Activated CD4-positive, CD25-positive, alpha-beta regulatory T cell treated with anti-CD3 and anti-CD28 coated beads, Interleukin-2, amount 50 U/mL, for 16 hours (primary cell): ENCODE data around the gene ENPEP.
"Not testable (repeated sequence)": the region's sequence is repeated elsewhere in the genome, so short reads cannot be mapped to it uniquely, and the experiment has no call there.

Experiments
- DNase-seq: peaks from one replicate; pipeline ENCODE4 v3.0.0-alpha.2; 2020; ENCODE audit warnings: low read depth, low spot score

Gene ENPEP

DNA sequence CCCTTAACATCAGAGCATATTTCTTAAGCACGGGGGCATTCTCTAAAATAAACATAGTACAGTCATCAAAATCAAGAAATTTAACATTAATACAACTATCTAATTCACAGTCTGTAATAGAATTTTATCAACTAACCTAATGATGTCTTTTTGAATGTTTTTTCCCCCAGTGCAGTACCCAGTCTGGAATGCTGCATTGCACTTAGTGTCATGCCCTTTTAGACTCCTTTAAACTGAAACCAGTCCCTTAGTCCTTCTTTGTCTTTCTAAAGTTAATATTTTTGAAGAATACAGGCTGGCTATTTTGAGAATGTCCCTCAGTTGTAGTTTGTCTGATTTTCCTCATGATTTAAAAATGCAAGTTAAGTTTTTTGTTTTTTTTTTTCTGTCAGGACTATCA, 9.5 kb downstream of the ENPEP start:
- DNase-seq: no peak

DNA sequence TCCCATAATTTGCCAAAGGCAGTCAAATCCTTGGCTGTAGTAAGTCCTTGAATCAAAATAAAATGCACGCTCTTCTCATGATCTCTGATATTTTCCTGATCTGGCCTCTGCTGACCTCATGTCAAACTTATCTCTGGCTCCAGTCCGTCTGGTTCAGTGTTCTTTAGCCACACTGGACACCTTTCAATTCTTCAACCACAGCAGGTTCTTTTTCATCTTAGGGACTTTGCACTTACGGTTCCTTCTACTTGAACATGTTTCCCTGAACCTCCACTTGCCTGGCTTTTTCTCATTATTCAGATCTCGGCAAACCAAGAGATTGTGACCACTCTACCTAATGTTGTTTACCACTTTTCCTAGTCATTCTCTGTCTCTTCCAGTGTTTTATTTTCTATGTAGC, 10.3 kb downstream of the ENPEP start:
- DNase-seq: no peak

DNA sequence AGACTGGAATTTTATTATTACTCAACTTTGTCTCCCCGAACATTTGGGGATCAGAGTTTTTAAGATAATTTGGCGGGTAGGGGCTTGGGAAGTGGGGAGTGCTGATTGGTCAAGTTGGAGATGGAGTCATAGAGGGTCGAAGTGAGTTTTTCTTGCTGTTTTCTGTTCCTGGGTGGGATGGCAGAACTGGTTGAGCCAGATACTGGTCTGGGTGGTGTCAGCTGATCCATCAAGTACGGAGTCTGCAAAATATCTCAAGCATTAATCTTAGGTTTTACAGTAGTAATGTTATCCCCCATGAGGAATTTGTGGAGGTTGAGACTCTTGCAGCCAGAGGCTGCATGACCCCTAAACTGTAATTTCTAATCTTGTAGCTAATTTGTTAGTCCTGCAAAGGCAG, 10.9 kb downstream of the ENPEP start:
- not testable (repeated sequence) for DNase-seq

DNA sequence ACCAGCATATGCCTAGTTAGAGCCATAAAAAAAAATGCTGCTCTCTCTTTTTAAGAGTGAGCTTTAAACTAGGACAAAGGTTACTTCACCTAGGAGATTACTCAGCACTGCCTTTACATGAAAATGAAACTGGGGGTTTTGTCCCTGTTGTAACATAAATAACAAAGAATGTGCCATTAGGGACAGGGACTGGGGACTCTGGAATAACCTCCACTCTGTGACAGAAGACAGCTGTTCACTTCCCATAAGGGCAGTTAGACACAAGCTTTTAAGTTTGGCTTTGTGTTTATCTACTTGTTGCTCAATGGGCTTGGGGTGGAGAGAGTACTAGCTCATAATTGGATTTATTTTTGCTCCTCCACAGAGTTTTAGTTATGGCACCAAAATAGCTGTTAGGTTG, 11.9 kb downstream of the ENPEP start:
- no peak for DNase-seq

DNA sequence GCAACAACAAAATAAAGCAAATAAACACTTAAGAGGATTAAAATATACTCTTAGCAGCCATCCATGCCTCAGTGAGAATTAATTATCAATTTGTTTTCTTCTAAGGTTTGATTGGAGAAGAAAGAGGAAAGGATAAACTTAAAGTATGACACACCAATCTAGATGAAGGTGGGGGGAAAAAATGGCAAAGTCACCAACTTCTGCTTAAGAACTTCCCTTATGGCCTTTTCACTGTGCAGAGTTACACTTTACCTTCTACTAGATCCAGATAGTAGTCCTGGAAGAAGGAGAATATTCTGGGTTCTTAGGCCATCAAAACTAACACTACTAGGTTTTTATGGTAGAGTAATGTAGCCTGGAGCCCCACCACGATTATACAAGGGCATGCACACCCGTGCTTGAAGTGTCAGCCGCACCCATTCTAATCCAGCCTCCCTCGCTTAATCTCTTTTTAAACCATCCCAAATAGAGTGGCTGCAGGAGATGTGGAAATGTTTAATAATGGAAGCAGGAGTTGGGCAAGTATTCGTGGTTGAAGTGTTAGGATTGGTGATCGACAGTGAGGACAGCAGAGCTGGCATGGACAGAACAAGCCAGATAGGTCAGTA, 14.1 kb downstream of the ENPEP start:
- DNase-seq: no peak

DNA sequence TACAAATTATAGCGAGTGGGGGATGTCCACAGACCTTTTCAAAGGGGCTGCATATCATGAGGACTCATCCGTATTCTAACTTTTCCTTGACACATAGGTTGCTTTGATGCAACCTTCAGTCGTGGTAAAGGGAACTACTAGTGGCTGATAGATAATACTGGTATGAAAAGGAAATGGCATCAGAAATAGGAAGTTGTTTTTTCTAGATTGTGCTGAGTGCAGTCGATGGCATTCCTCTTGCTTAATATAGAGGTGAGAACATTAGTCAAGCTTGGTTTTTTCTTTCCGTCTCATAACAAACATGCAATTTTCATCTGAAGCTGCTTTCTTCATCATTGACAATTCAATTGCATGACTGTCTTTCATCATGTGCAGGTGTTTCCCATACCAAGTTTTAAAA, 16.6 kb downstream of the ENPEP start:
- DNase-seq: no peak

DNA sequence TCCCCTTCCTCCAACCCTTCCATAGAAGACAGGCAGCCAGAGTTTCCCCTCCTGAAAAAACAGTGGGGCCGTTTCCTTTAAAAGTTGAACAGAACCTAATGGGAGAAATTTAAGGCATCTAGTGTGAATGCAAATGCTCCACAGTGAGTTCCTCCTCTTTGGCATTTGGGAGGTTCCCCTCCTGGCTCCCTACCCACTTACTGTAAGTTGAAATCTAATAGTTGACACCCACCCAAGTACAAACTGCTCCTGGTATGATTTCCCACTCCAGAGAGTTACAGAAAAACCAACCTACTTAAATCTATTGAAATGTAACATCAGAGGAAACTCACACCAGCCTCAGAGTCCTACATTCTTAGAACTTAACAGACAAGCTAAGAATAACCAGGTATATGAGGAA, 17.6 kb downstream of the ENPEP start:
- no peak for DNase-seq

DNA sequence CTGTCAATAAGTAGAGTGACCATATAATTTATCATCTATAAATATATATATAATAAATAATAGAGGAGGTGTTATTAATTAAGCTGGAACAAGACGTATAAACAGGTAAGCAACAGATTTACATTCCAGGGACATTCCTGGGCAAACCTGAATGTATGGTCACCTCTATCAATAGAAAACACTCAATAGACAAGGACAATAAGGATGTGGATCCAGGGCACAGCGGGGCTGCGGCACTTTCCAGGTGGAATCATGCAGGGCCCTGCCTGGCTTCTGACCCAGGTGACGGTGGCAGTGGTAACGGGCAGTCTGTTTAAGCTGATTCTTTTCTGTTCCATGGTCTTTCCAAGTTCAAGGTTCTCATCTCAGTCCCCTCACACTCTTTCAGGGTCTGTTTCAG, 22.5 kb downstream of the ENPEP start:
- DNase-seq: no peak

DNA sequence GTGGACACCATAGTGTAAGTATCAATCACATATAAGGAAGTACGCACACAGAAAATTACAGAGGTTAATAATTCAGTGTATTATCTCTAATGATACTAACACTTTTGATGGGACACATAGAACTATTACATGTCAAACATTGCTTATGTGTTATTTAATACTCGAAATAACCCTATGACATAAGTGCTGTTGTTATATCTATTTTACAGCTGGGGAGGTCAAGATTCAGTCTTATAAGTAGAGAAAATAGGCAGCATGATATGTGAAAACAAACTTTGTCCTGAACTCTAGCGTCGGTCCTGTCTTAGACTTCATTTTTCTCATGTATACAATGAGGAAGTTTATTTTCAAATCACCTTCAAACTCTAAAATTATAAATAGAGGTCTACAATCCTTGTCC, 23.2 kb downstream of the ENPEP start:
- no peak for DNase-seq

DNA sequence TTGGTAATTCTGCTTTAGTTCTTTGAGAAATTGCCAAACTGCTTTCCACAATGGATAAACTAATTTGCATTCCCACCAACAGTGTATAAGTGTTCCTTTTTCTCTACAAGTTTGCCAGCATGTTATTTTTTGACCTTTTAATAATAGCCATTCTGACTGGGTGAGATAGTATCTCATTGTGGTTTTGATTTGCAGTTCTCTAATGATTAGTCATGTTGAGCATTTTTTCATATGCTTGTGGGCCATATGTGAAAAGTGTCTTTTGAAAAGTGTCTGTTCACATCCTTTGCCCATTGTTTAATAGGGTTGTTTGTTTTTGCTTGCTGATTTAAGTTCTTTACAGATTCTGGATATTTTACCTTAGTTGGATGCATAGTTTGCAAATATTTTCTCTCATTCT, 25.9 kb downstream of the ENPEP start:
- DNase-seq: no peak

DNA sequence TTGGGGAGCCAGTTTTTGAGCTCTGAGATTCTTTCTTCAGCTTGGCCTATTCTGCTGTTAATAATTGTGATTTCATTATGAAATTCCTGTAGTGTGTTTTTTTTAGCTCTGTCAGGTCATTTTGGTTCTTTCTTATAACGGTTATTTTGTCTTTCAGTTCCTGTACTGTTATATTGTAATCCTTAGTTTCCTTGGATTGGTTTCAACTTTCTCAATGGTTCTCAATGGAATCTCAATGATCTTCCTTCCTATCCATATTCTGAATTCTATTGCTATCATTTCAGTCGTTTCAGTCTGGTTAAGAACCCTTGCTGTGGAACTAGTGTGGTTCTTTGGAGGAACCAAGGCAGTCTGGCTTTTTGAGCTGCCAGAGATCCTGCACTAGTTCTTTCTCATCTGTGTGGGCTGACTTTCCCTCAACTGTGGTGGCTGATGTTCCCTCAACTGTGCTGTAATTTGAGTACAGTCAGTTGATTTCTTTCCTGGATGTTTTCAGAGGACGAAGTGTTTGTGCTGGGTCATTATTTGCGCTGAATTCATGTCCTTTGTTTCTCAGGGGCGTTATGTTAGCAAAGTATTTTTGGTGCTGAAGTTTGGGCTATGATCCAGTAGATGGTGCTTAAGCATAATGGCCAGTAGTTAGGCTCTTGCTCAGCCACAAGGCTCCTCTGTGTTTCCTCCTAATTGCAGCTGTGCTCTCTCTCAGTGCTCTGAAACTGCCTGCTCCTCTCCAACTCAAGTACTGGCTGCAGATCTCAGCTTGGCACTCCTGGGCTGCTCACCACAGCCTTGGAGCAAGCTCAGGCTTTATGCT, 27.5 kb downstream of the ENPEP start:
- no peak for DNase-seq

DNA sequence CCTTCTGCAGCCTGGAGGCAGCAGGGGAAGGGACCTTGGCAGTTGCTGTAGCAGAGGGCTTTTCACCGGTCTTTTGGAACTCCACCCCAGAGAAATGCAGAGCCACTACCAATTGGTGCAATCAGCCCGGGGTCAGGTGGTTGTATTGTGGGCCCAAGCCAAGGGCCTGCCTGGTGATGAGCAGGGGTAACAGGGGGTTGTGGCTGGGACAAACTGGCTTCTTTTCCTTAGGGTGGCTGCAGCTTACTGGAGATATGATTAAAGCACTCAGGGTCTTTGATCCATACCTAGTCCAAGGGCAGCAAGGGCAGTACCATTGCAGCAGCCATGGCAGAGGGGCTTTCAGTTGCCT, 28.1 kb downstream of the ENPEP start:
- DNase-seq: no peak

DNA sequence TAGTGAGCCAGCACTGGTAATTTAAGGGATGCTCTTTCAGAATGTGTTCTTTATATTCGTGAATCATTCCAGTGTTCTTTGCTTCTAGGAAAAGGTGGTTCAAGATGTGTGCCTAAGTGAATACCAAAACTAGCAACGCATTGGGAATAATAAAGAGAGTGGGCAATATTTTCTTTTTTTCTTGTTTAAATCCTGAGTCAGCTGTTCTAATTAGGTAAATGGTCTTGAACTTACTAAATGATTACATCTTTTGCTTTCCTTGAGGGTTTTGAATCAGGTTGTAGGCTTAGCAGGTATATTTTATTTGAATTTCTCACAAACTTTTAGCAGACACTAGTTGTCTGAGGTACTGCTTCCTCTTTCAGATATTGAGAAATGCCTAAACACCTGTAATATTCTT, 29.5 kb downstream of the ENPEP start:
- DNase-seq: no peak

DNA sequence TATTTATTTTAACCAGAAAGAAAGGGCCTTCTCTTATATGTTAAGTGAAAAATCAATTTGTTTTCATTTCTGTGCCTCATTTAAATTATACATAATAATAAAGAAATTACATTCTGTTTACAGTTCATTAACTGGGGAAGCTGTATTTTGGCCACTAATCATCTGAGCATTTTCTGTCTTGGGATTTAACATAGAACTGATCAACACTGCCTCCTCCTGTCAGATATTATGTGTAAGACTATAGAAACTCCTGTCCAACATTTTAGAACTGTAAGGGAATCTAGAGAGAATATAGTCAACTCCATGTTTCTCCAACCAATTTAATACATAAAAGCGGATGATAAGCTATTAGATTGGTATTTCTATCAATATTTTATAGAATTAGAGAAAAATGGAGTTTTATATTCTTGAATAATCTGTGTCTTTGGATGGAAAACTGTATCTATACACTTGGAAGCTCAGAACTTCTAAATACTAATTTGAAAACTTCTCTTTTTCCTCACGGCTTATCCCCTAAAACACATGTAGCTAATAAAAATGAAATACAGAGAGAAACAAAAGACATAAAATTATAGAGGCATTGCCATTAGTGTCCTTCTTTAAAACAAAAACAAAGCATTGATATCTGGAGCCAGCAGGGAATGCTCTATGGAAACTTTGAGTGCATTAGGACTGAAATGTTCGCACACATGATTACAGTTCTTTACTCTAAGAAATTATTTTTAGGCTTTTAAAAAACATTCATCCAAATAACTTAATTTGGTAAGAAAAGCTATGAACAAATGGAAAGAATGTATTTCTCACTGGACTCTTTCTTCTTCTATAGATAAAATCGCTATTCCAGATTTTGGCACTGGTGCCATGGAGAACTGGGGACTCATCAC, 33.1 kb downstream of the ENPEP start:
- no peak for DNase-seq

DNA sequence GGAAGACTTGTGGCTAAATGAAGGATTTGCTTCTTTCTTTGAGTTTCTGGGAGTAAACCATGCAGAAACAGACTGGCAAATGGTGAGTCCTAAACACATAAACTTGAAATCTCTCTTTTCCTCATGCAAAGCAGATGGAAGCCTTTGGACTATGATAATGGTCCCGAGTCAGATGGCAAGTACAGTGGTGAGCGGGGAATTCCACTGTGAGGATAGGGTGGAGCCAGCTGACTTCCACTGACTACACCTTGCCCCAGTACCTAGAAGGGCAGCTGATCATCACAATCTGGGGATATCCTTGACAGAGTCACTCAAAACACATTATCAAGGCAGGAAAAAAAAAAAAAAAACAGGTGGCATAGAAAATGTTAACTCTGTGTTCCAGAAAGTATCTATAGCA, 34.3 kb downstream of the ENPEP start:
- no peak for DNase-seq

DNA sequence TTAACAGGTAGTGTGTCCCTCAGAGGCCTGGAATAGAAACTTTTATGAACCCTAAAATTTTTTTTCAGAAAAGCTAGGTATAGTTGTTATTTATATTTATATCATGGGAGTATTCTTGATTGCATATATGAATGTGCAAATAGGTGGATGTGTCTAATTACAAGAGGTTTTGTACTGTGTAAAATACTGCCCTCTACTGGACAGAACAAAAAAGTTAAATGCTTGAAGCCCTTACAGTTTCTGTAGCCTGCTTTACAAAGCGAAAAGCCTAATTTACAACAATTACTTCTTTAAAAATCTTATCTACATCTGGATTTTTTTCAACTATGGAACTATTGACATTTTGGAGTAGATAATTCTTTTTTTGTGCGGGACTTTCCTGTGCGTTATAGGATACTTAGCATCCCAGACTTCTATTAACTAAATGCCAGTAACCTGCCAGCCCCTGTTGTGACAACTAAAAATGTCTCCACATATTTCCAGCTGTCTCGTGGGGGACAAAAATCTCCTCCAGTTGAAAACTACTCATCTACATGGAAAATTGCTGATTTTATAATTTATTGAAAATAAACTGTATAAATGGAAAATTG, 35.1 kb downstream of the ENPEP start:
- no peak for DNase-seq

DNA sequence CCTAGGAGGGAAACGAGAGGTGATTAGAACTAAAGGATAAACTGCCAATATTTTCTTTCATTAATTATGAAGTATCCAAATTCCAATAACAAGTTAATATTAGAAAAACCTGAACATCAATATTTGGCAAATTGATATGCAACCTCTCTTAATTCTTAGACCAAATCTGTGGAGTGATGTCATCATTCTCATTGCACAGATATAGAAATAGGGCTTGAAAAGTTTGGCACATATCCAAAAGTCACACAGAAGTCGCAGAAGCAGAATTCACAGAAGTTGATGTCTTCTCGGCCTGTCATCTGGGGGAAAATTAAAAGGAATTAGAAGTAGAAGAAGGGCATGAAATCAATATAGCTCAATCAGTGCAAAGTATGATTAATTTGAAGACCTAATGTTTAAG, 36.9 kb downstream of the ENPEP start:
- no peak for DNase-seq

DNA sequence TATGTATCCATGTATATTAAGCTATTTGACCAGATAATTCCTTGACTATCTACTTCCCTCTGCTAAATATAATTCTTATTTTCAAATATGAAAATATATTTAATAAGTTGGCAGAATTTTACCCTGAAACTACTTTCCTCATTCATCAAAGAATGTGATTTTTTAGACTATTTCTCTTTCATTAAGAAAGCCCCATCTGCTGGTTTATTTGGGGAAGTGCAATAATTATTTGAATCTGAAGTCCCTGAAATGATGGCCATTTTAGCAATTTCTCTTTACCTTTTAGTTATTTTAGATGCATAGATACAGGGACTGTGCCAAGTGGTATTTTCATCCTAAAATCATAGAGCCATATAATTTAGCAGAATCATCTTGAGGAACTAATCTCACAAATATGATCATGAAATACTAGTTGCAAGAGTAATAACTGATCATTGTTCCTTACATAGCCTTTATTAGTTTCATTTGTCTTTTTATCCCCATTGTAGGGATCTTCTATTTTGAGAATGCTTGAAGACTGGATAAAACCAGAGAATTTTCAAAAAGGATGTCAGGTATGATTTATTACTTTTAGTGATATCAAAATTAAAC, 39.0 kb downstream of the ENPEP start:
- DNase-seq: no peak

DNA sequence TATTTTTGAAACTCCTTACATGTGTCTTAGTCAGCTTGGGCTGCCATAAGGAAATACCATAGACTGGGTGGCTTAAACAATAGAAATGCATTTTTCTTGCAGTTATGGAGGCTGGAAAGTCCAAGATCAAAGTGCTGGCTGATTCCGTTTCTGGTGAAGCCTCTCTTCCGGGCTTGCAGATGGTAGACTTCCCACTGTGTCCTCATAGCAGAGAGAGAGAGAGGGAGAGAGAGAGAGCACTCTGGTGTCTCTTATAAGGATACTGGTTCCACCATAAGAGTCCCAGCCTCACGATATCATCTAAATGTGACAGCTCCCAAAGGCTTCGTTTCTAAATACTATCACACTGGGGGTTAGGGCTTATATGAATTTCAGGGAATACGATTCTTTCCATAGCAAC, 39.7 kb downstream of the ENPEP start:
- DNase-seq: no peak

DNA sequence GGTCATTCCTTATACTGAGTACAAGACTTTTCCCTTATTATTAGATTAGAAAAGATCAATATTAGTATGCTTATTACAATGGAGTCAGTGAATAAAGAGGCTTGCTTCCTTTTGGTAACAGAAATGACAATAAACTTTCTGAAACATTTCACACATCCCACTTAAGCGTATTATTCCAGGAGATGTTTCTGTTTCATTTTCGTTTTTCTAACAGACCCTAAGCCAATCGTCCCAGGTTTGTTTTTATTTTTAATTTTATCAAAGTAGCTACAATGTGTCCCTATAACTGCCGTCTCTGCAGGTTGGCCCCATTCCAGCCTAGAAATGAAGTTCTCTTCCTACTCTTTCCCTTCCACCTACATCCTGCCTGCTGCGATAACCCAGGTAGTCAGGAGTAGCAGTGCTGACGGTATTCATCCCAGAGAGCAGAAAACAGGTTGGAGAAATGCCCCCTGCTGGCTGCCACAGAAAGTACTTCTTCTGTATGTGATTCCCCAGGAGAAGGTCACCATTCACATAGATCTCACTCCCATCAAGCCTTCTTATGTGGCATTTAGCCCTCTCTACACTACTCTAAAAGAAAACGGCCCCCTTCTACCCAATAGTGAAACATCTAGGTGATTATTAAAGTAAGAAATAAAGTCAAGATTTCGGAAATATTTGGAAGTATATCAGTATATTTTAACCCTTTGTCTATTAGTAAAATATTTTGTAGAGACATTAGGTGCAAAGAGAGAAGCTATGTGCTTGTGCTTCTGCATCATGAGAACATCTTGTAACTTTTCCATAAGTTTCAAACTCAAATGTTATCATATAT, 40.4 kb downstream of the ENPEP start:
- DNase-seq: peak; percentile 19

DNA sequence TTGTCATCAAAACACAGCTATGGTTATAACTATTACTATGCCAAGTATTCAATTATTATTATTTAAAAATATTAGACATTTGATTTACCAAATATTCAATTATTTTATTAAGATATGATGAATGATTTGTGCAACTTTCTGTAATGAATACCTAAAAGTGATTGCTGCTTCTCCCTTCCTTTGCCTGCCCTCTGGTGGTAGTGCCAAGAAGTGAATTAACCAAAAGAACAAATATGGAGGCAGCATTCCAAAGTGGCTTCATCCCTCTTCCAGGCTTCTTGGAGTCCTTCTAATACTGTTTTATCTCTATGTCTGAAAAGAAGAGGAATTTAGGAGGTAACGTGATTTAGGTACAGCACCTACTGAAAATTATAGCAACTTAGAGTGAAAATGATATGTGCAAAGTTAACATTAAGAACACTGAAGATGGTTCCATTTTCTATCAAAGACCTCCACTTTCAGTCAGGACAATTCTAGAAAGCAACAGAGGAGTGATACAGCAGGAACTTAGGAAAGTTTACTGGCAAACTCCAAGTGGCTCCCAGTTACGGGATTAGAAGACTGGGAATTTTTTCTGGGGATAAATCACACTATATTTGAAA, 43.0 kb downstream of the ENPEP start:
- no peak for DNase-seq
